ENCODE results near the gene PAX2. TPM values are rescaled to one million over a fixed set of nuclear protein-coding genes. Genes with fewer than 3 reads are reported as not detected.

PAX2 gene
- total RNA-seq, 1 donor from 2014 or later, result not detected

- no peak for DNase-seq
Observed at GRCh38 chr10:100819424-100819823, 74.0 kb downstream of the PAX2 start.

DNA sequence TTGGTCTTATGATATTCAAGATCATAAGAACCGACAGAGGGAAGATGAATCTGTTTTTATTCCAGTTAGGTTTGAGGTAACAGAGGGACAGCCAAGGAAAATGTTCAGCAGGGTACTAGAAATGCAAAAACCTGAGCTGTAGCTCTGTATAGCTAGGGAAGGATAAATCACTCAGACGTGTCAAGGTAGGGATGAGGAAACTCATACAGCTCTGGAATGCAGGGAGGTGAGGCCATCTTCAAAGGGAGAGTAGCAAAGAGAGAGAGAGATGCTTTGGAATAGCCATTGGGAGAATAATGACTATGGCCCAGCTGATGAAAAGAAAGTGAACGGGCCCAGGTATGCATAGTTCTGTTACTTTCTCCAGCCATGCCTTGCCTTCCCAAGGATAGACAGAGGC is 77.8 kb downstream of the PAX2 start:
- DNase-seq, result no peak

DNA sequence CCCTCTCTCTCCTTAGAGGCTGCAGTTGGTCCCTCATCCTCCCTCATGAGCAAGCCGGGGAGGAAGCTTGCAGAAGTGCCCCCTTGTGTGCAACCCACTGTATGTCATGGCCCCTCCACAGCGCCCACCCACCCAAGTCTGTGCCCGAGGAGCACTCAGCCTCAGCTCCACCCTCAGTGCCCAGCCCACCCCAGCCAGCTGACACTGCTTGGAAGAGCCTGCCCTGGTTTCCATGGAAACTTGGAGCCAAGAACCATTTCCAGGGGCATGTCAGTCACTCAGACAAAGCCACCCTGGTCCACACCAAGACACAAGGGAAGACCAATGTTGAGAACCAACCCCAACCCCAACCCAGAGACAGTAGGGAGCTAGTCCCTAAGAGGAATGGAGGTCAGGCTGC is 79.5 kb downstream of the PAX2 start:
- no peak for DNase-seq

GRCh38 chr10:100825325-100825875 is 80.0 kb downstream of the PAX2 start:
- DNase-seq, result no peak

DNA sequence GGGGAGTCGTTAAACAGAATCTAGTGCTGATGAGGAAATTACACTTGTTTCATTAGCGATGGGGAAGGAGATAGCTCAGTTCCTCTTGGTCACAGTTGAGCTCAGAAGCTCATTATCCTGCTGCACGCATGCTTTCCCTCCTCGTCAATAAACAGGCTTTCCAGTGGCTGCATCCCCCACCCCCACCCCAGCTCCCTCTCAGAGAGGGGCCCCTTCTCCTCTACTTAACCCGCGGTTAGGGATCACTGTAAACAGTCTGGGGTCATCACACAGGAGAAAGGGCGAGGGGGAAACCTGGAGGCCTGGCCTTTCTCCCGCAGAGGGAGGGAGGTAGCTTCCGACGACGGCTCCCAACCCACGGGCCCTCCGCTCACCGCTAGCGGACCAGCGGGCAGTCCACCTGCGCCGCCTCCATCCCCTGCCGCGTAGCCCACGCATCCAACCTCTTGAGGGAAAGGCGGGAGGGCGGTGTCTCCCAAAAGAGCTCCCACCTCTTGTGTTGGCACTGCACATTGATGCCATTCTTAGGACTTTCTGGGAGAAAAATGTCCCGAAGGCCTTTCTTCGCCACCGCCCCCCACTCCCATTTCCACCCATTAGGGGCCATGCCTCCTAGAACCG is 80.8 kb downstream of the PAX2 start:
- DNase-seq, result no peak

GRCh38 chr10:100826661-100826982 is 81.2 kb downstream of the PAX2 start:
- DNase-seq, result no peak

DNA sequence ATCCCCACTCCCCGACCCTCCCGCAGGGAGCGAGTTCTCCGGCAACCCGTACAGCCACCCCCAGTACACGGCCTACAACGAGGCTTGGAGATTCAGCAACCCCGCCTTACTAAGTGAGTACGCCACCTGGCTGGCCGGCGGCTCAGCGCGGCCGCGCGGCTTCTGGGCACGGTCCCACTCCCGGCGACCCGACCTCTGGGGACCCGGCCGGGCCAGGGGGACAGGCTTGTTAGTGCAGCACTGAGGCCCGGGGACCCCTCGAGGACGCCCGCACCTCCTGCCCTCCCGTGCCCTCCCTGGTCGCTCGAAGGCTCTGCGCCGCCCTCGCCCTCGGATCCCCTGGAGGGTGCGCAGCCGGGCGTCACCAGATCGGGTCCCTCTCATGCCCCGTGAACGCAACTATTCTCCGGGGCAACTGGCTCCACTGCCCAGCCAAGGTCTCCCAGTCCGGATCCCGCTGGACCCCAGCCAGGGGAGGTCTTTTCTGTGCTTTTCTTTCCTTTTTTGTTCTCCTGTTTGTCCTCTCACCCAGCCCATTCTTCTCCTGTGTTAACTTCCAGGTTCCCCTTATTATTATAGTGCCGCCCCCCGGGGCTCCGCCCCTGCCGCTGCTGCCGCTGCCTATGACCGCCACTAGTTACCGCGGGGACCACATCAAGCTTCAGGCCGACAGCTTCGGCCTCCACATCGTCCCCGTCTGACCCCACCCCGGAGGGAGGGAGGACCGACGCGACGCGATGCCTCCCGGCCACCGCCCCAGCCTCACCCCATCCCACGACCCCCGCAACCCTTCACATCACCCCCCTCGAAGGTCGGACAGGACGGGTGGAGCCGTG is 81.8 kb downstream of the PAX2 start:
- DNase-seq, result no peak

DNA sequence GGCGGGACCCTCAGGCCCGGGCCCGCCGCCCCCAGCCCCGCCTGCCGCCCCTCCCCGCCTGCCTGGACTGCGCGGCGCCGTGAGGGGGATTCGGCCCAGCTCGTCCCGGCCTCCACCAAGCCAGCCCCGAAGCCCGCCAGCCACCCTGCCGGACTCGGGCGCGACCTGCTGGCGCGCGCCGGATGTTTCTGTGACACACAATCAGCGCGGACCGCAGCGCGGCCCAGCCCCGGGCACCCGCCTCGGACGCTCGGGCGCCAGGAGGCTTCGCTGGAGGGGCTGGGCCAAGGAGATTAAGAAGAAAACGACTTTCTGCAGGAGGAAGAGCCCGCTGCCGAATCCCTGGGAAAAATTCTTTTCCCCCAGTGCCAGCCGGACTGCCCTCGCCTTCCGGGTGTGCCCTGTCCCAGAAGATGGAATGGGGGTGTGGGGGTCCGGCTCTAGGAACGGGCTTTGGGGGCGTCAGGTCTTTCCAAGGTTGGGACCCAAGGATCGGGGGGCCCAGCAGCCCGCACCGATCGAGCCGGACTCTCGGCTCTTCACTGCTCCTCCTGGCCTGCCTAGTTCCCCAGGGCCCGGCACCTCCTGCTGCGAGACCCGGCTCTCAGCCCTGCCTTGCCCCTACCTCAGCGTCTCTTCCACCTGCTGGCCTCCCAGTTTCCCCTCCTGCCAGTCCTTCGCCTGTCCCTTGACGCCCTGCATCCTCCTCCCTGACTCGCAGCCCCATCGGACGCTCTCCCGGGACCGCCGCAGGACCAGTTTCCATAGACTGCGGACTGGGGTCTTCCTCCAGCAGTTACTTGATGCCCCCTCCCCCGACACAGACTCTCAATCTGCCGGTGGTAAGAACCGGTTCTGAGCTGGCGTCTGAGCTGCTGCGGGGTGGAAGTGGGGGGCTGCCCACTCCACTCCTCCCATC is 82.7 kb downstream of the PAX2 start:
- DNase-seq, result no peak

DNA sequence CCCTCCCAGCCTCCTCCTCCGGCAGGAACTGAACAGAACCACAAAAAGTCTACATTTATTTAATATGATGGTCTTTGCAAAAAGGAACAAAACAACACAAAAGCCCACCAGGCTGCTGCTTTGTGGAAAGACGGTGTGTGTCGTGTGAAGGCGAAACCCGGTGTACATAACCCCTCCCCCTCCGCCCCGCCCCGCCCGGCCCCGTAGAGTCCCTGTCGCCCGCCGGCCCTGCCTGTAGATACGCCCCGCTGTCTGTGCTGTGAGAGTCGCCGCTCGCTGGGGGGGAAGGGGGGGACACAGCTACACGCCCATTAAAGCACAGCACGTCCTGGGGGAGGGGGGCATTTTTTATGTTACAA is 83.3 kb downstream of the PAX2 start:
- no peak for DNase-seq

DNA sequence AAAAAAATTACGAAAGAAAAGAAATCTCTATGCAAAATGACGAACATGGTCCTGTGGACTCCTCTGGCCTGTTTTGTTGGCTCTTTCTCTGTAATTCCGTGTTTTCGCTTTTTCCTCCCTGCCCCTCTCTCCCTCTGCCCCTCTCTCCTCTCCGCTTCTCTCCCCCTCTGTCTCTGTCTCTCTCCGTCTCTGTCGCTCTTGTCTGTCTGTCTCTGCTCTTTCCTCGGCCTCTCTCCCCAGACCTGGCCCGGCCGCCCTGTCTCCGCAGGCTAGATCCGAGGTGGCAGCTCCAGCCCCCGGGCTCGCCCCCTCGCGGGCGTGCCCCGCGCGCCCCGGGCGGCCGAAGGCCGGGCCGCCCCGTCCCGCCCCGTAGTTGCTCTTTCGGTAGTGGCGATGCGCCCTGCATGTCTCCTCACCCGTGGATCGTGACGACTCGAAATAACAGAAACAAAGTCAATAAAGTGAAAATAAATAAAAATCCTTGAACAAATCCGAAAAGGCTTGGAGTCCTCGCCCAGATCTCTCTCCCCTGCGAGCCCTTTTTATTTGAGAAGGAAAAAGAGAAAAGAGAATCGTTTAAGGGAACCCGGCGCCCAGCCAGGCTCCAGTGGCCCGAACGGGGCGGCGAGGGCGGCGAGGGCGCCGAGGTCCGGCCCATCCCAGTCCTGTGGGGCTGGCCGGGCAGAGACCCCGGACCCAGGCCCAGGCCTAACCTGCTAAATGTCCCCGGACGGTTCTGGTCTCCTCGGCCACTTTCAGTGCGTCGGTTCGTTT is 83.9 kb downstream of the PAX2 start:
- no peak for DNase-seq

- no peak for DNase-seq
Observed at GRCh38 chr10:100829933-100830727, 84.7 kb downstream of the PAX2 start.

- DNase-seq, result no peak
Observed at GRCh38 chr10:100830728-100831111, 85.3 kb downstream of the PAX2 start.

DNA sequence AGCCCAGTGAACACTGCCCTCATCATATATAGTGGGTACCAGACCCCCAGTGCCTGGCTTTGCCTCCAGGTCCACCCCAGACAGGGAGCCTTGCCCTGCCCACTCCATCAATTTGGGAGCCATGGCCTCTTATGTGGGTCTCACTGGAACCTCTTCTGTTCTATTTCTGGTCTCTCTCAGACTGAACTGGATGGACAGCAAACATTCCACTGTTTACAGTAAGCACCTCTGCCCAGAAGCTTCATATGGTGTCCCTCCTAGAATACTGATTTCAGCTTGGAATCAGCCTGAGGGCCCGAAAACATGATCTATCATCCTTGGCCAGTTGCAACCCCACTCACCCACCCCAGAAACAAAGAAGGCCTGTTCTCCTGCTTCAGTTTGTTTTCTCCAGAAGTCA is 86.4 kb downstream of the PAX2 start:
- DNase-seq, result no peak

DNA sequence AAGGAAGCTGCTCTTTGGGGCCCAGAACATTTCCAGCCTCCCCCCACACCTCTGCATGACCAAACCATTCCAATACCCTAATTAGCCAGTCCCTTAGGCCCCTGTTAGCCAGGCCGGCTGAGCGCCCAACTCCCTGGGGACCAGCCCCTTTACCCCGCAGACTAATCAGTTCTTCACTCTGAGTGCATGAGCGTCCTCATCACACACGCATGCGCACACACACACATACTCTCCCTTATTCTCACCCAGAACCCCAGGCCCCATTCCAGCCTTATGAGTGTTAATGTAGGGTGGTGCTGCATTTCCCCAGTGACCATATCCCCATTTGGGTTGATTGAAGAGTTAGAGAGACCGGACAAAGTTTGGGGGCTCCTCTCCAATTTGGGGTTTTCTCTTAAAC is 90.4 kb downstream of the PAX2 start:
- no peak for DNase-seq

DNA sequence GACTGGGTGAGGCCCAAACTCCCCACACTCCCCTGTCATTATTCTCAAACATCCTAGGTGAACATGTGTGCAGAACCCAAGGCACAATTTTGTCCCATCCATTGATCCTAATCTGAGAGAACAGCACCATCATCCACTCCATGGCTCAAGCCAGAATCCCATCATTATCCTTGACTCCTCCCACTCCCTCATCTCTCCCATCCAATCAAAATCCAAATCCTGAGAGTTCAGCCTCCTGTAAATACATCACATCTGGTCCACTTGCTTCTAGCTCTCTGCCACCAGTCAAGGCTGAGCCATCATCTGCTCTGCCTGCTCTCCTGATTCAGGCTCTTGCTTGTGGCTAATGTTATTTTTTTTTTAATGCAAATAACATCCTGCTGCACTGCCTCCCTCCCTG is 91.5 kb downstream of the PAX2 start:
- no peak for DNase-seq

DNA sequence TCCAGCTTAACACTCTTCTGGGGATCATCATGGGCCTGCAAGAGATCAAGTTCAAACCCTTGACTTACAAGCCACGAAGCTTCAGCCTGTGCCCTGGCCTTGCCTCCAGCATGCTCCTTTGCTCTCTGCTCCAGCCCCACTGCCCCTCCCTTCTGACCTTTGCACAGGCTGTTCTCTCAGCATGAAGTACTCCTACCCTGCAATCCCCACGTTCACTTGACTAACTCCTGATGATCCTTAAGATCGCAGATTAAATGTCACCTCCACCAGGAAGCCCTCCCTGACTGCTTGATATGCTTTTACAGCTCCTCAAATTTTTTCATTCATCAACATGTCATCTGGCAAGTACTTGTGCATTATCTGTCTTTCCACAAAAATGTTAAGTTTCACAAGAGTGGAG is 91.9 kb downstream of the PAX2 start:
- no peak for DNase-seq

DNA sequence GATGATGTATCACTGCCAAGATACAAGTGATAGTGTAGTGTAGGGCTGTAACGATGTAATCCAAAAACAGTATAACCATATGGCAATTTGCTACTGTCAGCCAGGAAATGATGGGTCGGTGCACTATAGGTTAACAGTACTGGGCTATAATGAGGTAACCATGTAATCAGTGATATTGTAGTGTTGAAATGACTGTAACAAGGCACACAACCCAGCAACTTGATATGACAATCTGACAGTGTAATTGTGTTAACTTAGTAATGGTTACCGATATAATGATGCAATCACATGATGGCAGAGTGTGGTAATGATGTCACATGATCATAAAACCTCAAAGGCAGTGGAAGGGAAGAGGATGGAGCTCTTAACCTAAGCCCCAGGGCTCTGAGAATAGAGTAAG is 93.6 kb downstream of the PAX2 start:
- DNase-seq, result no peak

DNA sequence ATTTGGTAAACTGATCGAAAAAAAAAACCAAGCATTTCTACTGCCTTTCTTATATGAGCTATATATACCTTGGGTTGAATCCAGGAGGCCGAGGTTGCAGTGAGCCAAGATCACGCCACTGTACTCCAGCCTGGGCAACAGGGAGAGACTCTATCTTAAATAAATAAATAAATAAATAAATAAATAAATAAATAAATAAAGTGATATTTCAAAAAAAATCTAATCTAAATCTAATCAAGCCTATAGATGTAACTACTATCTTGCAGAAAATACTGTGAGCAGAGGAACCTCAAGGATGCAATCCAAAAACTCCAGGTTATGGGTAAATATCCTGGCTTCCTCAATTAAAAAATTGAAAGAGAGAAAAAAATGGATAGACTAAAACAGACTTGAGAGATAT is 96.1 kb downstream of the PAX2 start:
- DNase-seq, result no peak

- DNase-seq, result no peak
Observed at GRCh38 chr10:100847440-100847839, 102.1 kb downstream of the PAX2 start.

DNA sequence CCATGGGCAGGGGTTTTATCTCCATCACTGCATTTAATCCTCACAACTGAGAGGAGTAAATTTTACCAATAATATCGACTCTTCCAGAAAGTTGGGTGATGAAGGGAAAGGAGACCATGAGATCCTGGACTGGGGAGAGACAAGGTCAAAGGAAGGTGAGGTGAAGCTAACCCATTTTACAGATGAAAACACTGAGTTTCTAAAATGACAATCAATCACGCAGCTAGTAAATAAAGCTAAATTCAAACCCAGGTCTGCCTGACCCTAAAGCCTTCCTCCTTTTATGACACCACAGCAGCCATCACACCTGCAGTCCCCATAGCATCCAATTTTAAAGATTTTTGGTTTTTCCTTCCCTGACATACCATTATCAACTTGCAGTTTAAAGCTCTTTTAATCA is 103.4 kb downstream of the PAX2 start:
- DNase-seq, result no peak

DNA sequence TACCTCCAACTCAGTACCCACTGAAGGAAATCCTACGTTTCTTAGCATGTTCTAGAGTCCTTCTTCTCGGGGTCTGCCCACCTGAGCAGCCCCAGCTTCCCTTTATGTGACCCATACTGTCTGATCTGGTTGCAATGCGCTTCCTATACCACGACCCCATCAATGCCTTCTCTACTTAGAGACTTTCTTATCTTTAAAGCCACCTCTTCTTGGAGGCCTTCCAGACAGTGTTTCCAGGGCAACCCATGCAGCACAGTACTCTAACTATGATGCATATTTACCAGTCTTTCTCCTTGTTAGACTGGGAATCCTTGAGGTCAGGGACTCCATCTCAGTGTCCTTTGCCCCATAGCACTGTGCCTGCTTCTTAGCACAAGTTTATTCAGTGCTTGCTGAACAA is 112.9 kb downstream of the PAX2 start:
- DNase-seq, result no peak

Measured in occipital lobe (tissue), 2 donors.